SJCRH30 (cell line): ENCODE results near the gene MYH13. TPM values are rescaled to one million over a fixed set of nuclear protein-coding genes. Genes with fewer than 3 reads are reported as not detected.

Experiments
- DNase-seq, 2 experiments: peaks; one replicate each; pipeline ENCODE4 v3.0.0-alpha.2; 2015 to 2020
- H3K27ac ChIP-seq: fragments of 250-450 bp; sonication (Bioruptor Pico); 2 replicates; pipeline ENCODE4 v1.5.1; 2020; ENCODE audit warnings: mild to moderate bottlenecking, moderate library complexity
- H3K27me3 ChIP-seq: fragments of 250-450 bp; sonication (Bioruptor Pico); 2 replicates; pipeline ENCODE4 v1.5.1; 2020; ENCODE audit warnings: mild to moderate bottlenecking, moderate library complexity
- H3K36me3 ChIP-seq: fragments of 250-450 bp; sonication (Bioruptor Pico); 2 replicates; pipeline ENCODE4 v1.5.1; 2020; ENCODE audit warnings: mild to moderate bottlenecking, moderate library complexity
- H3K4me1 ChIP-seq: fragments of 250-450 bp; sonication (Bioruptor Pico); 2 replicates; pipeline ENCODE4 v1.5.1; 2020; ENCODE audit warnings: mild to moderate bottlenecking, moderate library complexity
- H3K4me3 ChIP-seq: fragments of 250-450 bp; sonication (Bioruptor Pico); 2 replicates; pipeline ENCODE4 v1.5.1; 2020; ENCODE audit warnings: mild to moderate bottlenecking, moderate library complexity
- H3K9me3 ChIP-seq: fragments of 250-450 bp; sonication (Bioruptor Pico); replicated peaks from 2 replicates; pipeline ENCODE4 v1.5.1; 2020; ENCODE audit warnings: mild to moderate bottlenecking, moderate library complexity
- total RNA-seq: library from RNA; depleted of rRNA; stranded (reverse); fragments of >200 nt; shearing (Covaris generic); gene quantifications from 2 replicates; pipeline ENCODE4 v1.2.3, GENCODE V29; 2014

The MYH13 gene
- total RNA-seq, 1 experiment from 2014 or later: 0.57 TPM

- Histone ChIP-seq H3K9me3 (no peaks in the 10 kb centered on the region), H3K4me1 (no peaks in the 10 kb centered on the region), H3K36me3 (no peaks in the 10 kb centered on the region), H3K27ac (no peak overlapping the region), H3K27me3 (no peaks in the 10 kb centered on the region), H3K4me3 (no peak overlapping the region)
- DNase-seq: no peak
These were observed 2.7 kb downstream of the MYH13 start for GRCh38 chr17:10370016-10370608.

GRCh38 chr17:10369239-10369638 is 3.6 kb downstream of the MYH13 start:
- H3K4me1 ChIP-seq: no peaks in the 10 kb centered on the region
- no peaks in the 10 kb centered on the region for H3K27me3 ChIP-seq
- H3K9me3 ChIP-seq: no peaks in the 10 kb centered on the region
- no peaks in the 10 kb centered on the region for H3K36me3 ChIP-seq
- no peak overlapping the region for H3K4me3 ChIP-seq
- no peak for DNase-seq
- H3K27ac ChIP-seq: no peak overlapping the region

- Histone ChIP-seq H3K9me3 (no peaks in the 10 kb centered on the region), H3K27me3 (no peaks in the 10 kb centered on the region)
- DNase-seq: no peak
These were observed 4.2 kb downstream of the MYH13 start for GRCh38 chr17:10368561-10368960.

GRCh38 chr17:10360578-10360977 is 12.2 kb downstream of the MYH13 start:
- Histone ChIP-seq H3K27me3 (no peaks in the 10 kb centered on the region), H3K9me3 (no peaks in the 10 kb centered on the region), H3K4me1 (peaks cover 8% of the 10 kb centered on the region), H3K4me3 (no peak overlapping the region), H3K36me3 (no peaks in the 10 kb centered on the region), H3K27ac (no peak overlapping the region)
- no peak for DNase-seq

More at GRCh38 chr17:10368561-10368960, 4.2 kb downstream of the MYH13 start:
- Histone ChIP-seq H3K4me3 (no peak overlapping the region), H3K4me1 (no peaks in the 10 kb centered on the region), H3K27ac (no peak overlapping the region), H3K36me3 (no peaks in the 10 kb centered on the region)

GRCh38 chr17:10357768-10358167 is 15.0 kb downstream of the MYH13 start:
- H3K4me3 ChIP-seq: no peak overlapping the region
- no peaks in the 10 kb centered on the region for H3K36me3 ChIP-seq
- peak in 1 of 2 experiments; percentile 14 for DNase-seq
- H3K27me3 ChIP-seq: no peaks in the 10 kb centered on the region
- peaks cover 19% of the 10 kb centered on the region for H3K4me1 ChIP-seq
- H3K9me3 ChIP-seq: no peaks in the 10 kb centered on the region
- H3K27ac ChIP-seq: no peak overlapping the region

- Histone ChIP-seq H3K4me1 (peaks cover 19% of the 10 kb centered on the region), H3K9me3 (no peaks in the 10 kb centered on the region), H3K27me3 (no peaks in the 10 kb centered on the region), H3K27ac (peak overlapping the region; percentile 71), H3K4me3 (peak overlapping the region; percentile 3), H3K36me3 (no peaks in the 10 kb centered on the region)
- peak; percentile 75 to 87 for DNase-seq
These were observed 18.2 kb downstream of the MYH13 start for GRCh38 chr17:10354651-10355050.

- H3K27ac ChIP-seq: no peak overlapping the region
- H3K4me1 ChIP-seq: peaks cover 19% of the 10 kb centered on the region
- H3K9me3 ChIP-seq: no peaks in the 10 kb centered on the region
- no peak overlapping the region for H3K4me3 ChIP-seq
- no peaks in the 10 kb centered on the region for H3K27me3 ChIP-seq
- H3K36me3 ChIP-seq: no peaks in the 10 kb centered on the region
- DNase-seq: no peak
These were observed 19.9 kb downstream of the MYH13 start for GRCh38 chr17:10352893-10353292.

- H3K27ac ChIP-seq: no peak overlapping the region
- no peak for DNase-seq
- no peaks in the 10 kb centered on the region for H3K36me3 ChIP-seq
- H3K4me1 ChIP-seq: peaks cover 9% of the 10 kb centered on the region
- H3K9me3 ChIP-seq: no peaks in the 10 kb centered on the region
- no peak overlapping the region for H3K4me3 ChIP-seq
- H3K27me3 ChIP-seq: no peaks in the 10 kb centered on the region
These were observed 23.4 kb downstream of the MYH13 start for GRCh38 chr17:10349403-10349802.

GRCh38 chr17:10344816-10345215 is 28.0 kb downstream of the MYH13 start:
- no peaks in the 10 kb centered on the region for H3K27me3 ChIP-seq
- peaks cover 3% of the 10 kb centered on the region; the same call in 1 of the 2 replicates for H3K4me1 ChIP-seq
- H3K4me3 ChIP-seq: no peak overlapping the region
- no peak for DNase-seq
- no peaks in the 10 kb centered on the region for H3K36me3 ChIP-seq
- H3K27ac ChIP-seq: no peak overlapping the region
- no peaks in the 10 kb centered on the region for H3K9me3 ChIP-seq

- Histone ChIP-seq H3K27ac (no peak overlapping the region), H3K9me3 (no peaks in the 10 kb centered on the region), H3K4me1 (peaks cover 8% of the 10 kb centered on the region; the same call in 1 of the 2 replicates), H3K36me3 (no peaks in the 10 kb centered on the region), H3K4me3 (no peak overlapping the region), H3K27me3 (no peaks in the 10 kb centered on the region)
- DNase-seq: no peak
These were observed 33.8 kb downstream of the MYH13 start for GRCh38 chr17:10339051-10339450.

GRCh38 chr17:10337976-10338375 is 34.8 kb downstream of the MYH13 start:
- no peak for DNase-seq
- no peaks in the 10 kb centered on the region for H3K36me3 ChIP-seq
- H3K27ac ChIP-seq: no peak overlapping the region
- H3K9me3 ChIP-seq: no peaks in the 10 kb centered on the region
- H3K4me1 ChIP-seq: peaks cover 8% of the 10 kb centered on the region; the same call in 1 of the 2 replicates
- H3K4me3 ChIP-seq: no peak overlapping the region
- no peaks in the 10 kb centered on the region for H3K27me3 ChIP-seq

GRCh38 chr17:10337136-10337535 is 35.7 kb downstream of the MYH13 start:
- Histone ChIP-seq H3K36me3 (no peaks in the 10 kb centered on the region), H3K4me3 (no peak overlapping the region), H3K9me3 (no peaks in the 10 kb centered on the region), H3K4me1 (peaks cover 8% of the 10 kb centered on the region; the same call in 1 of the 2 replicates), H3K27ac (no peak overlapping the region), H3K27me3 (no peaks in the 10 kb centered on the region)
- DNase-seq: no peak

GRCh38 chr17:10336393-10336792 is 36.4 kb downstream of the MYH13 start:
- no peak overlapping the region for H3K4me3 ChIP-seq
- no peak overlapping the region for H3K27ac ChIP-seq
- H3K9me3 ChIP-seq: no peaks in the 10 kb centered on the region
- H3K4me1 ChIP-seq: peaks cover 8% of the 10 kb centered on the region; the same call in 1 of the 2 replicates
- no peaks in the 10 kb centered on the region for H3K36me3 ChIP-seq
- no peak for DNase-seq
- H3K27me3 ChIP-seq: no peaks in the 10 kb centered on the region

GRCh38 chr17:10332515-10332914 is 40.3 kb downstream of the MYH13 start:
- Histone ChIP-seq H3K27me3 (no peaks in the 10 kb centered on the region), H3K4me3 (no peak overlapping the region), H3K27ac (no peak overlapping the region), H3K36me3 (no peaks in the 10 kb centered on the region), H3K4me1 (no peaks in the 10 kb centered on the region), H3K9me3 (no peaks in the 10 kb centered on the region)
- no peak for DNase-seq

GRCh38 chr17:10328971-10329923 is 43.6 kb downstream of the MYH13 start:
- Histone ChIP-seq H3K4me3 (no peak overlapping the region), H3K4me1 (no peaks in the 10 kb centered on the region), H3K9me3 (no peaks in the 10 kb centered on the region), H3K27me3 (no peaks in the 10 kb centered on the region), H3K27ac (no peak overlapping the region), H3K36me3 (no peaks in the 10 kb centered on the region)
- DNase-seq: no peak
